H54 (cell line): ENCODE data around the gene UACA.

Experiments used
- DNase-seq: peaks from one replicate; pipeline ENCODE4 v3.0.0; 2011; ENCODE audit warnings: low spot score, mixed read lengths; ENCODE audit not compliant: insufficient read length
- FAIRE-seq: peaks from 3 replicates; lab custom pipeline; 2011; peaks lifted over from hg19 to GRCh38; lab: Jason Lieb, UNC
- POLR2A ChIP-seq: IDR thresholded peaks from 2 replicates; pipeline ENCODE4 v1.6.1; 2011; ENCODE audit warnings: low read depth, mild to moderate bottlenecking, low read length

Gene UACA

GRCh38 chr15:70720228-70721016 is 42.9 kb downstream of the UACA start:
- TF ChIP-seq POLR2A, result no peak
- DNase-seq (no peak), FAIRE-seq (no peak)

DNA sequence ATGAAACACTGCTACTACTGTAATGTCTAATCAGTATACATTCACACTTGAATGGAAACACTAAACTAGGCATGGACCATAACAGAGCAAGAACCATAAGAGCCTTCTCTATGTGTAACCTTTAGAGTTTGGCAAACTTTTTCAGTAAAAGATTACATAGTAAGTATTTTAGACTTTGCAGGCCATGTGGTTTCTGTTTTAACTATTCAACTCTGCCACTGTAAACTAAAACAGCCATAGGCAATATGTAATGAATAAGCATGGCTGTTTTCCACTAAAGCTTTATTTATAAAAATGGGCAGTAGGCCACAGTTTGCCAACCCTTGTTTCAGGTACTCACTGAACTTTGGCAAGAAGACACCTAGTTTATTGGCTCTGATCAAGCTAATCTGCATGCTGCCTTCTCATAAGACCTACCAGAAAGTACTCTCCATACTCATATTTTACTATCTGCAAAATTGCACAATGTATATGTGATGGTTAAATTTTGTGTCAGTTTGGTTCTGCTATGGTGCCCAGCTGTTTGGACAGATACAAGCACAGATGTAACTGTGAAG is 46.0 kb downstream of the UACA start:
- FAIRE-seq (no peak), DNase-seq (no peak)
- no peak for TF ChIP-seq POLR2A

- no peak for FAIRE-seq
- TF ChIP-seq POLR2A, result no peak
- no peak for DNase-seq
Observed at GRCh38 chr15:70715840-70716485, 47.4 kb downstream of the UACA start.

DNA sequence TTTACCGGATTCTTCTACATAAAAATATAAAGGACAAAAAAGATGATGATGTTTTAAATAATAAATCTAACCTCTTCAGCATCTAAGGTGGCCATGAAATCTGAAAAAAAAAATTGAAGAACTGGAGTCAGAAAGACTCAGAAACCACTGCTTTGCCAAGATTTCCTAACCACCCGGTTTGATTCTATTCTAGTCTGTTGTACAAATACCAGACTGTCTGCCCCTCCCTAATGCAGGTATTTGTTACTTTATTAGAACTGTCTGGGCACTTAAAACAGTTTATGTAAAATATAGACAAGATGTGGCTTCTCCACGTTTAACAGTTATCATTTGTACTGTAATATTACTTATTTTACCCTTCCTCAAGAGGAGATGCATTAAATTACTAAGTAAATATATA is 48.8 kb downstream of the UACA start:
- FAIRE-seq (no peak), DNase-seq (no peak)
- TF ChIP-seq POLR2A, result no peak

DNA sequence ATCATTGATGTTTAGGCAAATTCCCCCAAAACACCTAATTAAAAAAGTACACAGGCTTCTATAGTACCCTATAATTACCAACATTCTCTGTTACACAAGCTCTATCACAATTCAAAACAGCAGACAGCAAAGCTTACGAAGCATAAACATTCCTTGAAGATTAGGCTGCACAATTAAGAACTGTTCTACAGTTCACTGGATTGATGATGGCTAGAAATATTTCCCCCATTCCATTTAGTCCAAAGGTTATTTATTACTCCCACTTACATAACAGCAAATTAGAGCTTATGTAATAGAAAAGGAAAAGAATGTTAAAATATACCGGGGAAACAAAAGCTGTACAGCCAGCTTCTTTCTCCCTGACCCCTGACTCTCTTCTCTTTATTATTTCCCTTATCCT is 49.3 kb downstream of the UACA start:
- FAIRE-seq, result no peak
- DNase-seq, result no peak
- TF ChIP-seq POLR2A, result no peak

- FAIRE-seq, result no peak
- TF ChIP-seq POLR2A, result no peak
- DNase-seq, result no peak
Observed at GRCh38 chr15:70712271-70712670, 51.1 kb downstream of the UACA start.

- TF ChIP-seq POLR2A, result no peak
- no peak for DNase-seq
- FAIRE-seq, result no peak
Observed at GRCh38 chr15:70710714-70711113, 52.6 kb downstream of the UACA start.

GRCh38 chr15:70708839-70709238 is 54.5 kb downstream of the UACA start:
- DNase-seq (no peak), FAIRE-seq (no peak)
- no peak for TF ChIP-seq POLR2A

DNA sequence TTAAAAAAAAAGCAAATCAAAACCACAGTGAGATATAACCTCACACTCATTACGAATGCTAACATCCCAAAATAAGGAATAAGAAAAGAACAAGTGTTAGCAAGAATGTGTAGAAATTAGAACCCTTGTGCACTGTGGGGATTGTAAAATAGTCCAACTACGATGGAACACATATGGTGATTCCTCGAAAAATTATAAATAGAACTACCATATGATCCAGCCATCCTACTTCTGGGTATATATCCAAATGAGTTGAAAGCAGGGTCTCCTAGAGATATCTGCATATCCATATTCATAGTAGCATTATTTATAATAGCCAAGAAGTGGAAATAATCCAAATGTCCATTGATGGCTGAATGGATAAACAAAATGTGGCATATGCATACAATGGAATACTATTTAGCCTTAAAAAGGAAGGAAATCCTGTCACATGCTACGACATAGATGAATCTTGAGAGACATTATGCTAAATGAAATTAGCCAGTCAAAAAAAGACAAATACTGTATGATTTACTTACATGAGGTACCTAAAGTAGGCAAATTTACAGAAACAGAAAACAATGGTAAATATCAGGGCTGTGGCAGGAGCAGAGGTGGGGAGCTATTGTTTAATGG is 55.6 kb downstream of the UACA start:
- DNase-seq, result no peak
- FAIRE-seq, result peak; percentile 48
- no peak for TF ChIP-seq POLR2A

GRCh38 chr15:70704731-70705130 is 58.6 kb downstream of the UACA start:
- DNase-seq, result no peak
- FAIRE-seq, result no peak

DNA sequence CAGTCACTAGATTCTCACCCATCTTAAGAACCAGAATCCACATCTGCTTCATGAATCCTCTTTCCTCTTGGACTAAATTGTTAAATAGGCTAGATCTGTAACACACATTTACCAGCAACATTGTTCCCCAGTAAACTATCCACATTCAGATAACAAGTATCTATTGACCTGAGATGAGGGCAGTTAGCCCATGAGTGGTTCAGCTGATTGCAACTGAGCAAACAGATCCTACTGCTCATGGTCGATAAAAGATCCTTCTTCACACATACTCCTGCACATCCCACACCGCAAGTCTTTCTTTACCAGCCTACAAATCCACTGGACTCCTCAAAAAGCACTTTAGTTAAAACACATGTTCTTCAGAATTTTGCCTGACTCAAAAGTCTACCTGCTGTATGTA is 59.2 kb downstream of the UACA start:
- no peak for TF ChIP-seq POLR2A
- FAIRE-seq (no peak), DNase-seq (no peak)

More at GRCh38 chr15:70704731-70705130, 58.6 kb downstream of the UACA start:
- TF ChIP-seq POLR2A, result no peak

DNA sequence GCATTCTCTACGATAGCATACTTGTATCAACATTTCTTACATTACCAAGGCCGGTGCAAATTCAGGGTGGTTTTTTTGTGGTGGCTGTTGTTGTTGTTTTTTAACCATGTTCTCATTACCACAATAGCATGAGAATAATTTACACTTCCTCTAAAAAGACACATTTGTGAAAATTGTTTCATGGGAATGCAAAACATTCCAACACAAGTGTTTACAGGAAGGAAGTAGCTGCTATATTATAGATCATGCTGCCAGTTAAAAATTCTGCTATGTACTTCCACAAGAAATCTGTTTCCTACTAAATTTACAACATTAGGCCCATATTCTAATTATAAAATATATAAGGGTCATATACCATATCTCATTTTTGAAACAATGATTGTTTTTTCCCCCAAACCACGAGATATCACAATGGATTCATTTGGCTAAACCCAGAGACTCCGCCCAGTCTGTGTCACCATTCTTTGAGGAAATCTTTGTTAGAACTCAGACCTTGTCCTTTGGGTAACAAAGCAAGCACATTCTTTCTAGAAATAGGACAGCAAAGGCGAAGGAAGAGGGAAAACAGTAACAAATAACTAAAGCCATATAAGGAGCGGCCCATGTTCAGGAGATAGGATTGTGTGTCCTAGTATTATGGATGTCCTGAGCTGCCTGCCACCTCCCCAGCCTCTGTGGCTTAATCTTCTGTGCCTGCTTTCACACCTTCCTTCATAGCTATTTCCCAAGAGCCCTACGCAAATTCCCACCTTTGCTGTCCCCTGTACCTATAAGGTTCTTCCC is 60.1 kb downstream of the UACA start:
- FAIRE-seq, result peak; percentile 86
- no peak for DNase-seq
- TF ChIP-seq POLR2A, result no peak

GRCh38 chr15:70702584-70702983 is 60.8 kb downstream of the UACA start:
- no peak for DNase-seq
- TF ChIP-seq POLR2A, result no peak
- FAIRE-seq, result no peak
